HG03558 (cell line): ENCODE measurements around the gene PWP2.
"Not testable (repeated sequence)": the region's sequence is repeated elsewhere in the genome, so short reads cannot be mapped to it uniquely, and the experiment has no call there.

ENCODE experiments used
- ATAC-seq: cut with Tn5 transposase; IDR thresholded peaks from one replicate; pipeline ENCODE4 v1.9.1; 2021; ENCODE audit warnings: moderate number of reproducible peaks; ENCODE audit not compliant: unreplicated experiment; ENCODE audit errors: extremely low read depth

Gene PWP2

GRCh38 chr21:44127827-44128226 is 20.6 kb downstream of the PWP2 start:
- not testable (repeated sequence) for ATAC-seq

- ATAC-seq, result not testable (repeated sequence)
Measured at GRCh38 chr21:44133715-44134057, 26.5 kb downstream of the PWP2 start.

GRCh38 chr21:44134732-44135131 is 27.5 kb downstream of the PWP2 start:
- not testable (repeated sequence) for ATAC-seq

- not testable (repeated sequence) for ATAC-seq
Measured at GRCh38 chr21:44138039-44138438, 30.8 kb downstream of the PWP2 start.

GRCh38 chr21:44139787-44140551 is 32.8 kb downstream of the PWP2 start:
- not testable (repeated sequence) for ATAC-seq

GRCh38 chr21:44140552-44140932 is 33.3 kb downstream of the PWP2 start:
- not testable (repeated sequence) for ATAC-seq

- not testable (repeated sequence) for ATAC-seq
Measured at GRCh38 chr21:44142470-44142869, 35.3 kb downstream of the PWP2 start.

GRCh38 chr21:44143380-44143779 is 36.2 kb downstream of the PWP2 start:
- not testable (repeated sequence) for ATAC-seq

- not testable (repeated sequence) for ATAC-seq
Measured at GRCh38 chr21:44143996-44144395, 36.8 kb downstream of the PWP2 start.

GRCh38 chr21:44144784-44145602 is 37.8 kb downstream of the PWP2 start:
- not testable (repeated sequence) for ATAC-seq

GRCh38 chr21:44145616-44146015 is 38.4 kb downstream of the PWP2 start:
- not testable (repeated sequence) for ATAC-seq

GRCh38 chr21:44147108-44147507 is 39.9 kb downstream of the PWP2 start:
- ATAC-seq, result not testable (repeated sequence)

GRCh38 chr21:44150255-44150654 is 43.1 kb downstream of the PWP2 start:
- not testable (repeated sequence) for ATAC-seq

GRCh38 chr21:44153214-44153888 is 46.2 kb downstream of the PWP2 start:
- ATAC-seq, result not testable (repeated sequence)

GRCh38 chr21:44153889-44154228 is 46.7 kb downstream of the PWP2 start:
- not testable (repeated sequence) for ATAC-seq

GRCh38 chr21:44154816-44155230 is 47.6 kb downstream of the PWP2 start:
- not testable (repeated sequence) for ATAC-seq

- ATAC-seq, result not testable (repeated sequence)
Measured at GRCh38 chr21:44155231-44155993, 48.2 kb downstream of the PWP2 start.

GRCh38 chr21:44155994-44156380 is 48.8 kb downstream of the PWP2 start:
- not testable (repeated sequence) for ATAC-seq

- ATAC-seq, result not testable (repeated sequence)
Measured at GRCh38 chr21:44157439-44158081, 50.4 kb downstream of the PWP2 start.

GRCh38 chr21:44158082-44158468 is 50.9 kb downstream of the PWP2 start:
- not testable (repeated sequence) for ATAC-seq
